ENCODE measurements around the gene ADTRP. TPM values are rescaled to one million over a fixed set of nuclear protein-coding genes. Genes with fewer than 3 reads are reported as not detected.

Gene ADTRP
- polyA plus RNA-seq, 3 donors = 1.7 to 3.1 (median 2.9) TPM

GRCh38 chr6:11756726-11757125 is 21.9 kb downstream of the ADTRP start:
- DNase-seq = no peak

DNA sequence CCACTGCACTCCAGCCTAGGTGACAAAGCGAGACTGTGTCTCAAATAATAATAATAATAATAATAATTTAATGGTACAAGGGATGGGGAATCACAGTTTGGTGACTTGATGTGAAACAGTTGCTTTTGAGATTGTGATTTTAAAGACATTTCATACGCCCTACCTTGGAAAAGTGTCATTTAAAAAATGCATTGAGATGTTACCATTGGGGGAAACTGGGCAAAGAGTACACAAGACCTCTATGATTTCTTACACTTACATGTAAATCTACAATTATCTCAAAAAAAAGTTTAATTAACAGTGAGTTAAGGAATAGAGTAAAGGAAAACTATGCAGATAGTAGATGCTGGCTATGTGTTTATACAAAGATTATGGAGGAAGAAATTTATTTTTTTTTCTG is 22.3 kb downstream of the ADTRP start:
- DNase-seq = no peak

GRCh38 chr6:11755725-11756124 is 22.9 kb downstream of the ADTRP start:
- no peak for DNase-seq

DNA sequence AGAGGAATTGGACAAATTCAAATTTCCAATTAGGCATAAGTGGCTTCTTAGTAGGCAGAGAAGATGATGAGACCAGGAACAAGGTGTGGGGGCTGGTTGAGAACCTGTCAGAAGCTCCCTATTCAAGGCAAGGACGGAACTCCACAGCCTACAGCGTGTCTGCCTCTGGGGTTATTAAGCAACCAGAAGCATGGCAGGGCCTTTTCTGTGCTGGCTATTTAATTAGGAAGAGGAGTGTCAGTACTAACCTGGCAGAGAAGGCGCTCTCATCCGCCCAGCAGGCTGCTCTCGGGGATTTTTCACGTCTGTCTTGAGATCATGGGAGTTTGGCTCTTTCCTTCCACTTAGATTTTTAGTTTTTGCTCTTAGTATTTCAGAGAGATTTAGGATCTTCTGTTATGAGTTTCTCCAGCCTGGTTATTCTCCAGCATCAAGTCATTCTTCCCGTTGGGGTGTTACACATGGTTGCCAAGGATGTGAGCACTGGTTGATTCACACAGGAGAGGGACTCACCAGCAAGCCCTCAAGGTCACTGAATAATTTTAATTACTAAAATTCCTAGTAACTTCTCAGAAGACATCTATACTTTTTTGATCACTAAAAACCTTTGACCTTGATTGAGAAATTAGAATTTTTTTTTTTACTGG is 23.9 kb downstream of the ADTRP start:
- no peak for DNase-seq

GRCh38 chr6:11753798-11754197 is 24.8 kb downstream of the ADTRP start:
- no peak for DNase-seq

- no peak for DNase-seq
Measured at GRCh38 chr6:11752360-11752759, 26.2 kb downstream of the ADTRP start.

GRCh38 chr6:11750682-11751081 is 27.9 kb downstream of the ADTRP start:
- no peak for DNase-seq

GRCh38 chr6:11748591-11749210 is 29.9 kb downstream of the ADTRP start:
- no peak for DNase-seq

DNA sequence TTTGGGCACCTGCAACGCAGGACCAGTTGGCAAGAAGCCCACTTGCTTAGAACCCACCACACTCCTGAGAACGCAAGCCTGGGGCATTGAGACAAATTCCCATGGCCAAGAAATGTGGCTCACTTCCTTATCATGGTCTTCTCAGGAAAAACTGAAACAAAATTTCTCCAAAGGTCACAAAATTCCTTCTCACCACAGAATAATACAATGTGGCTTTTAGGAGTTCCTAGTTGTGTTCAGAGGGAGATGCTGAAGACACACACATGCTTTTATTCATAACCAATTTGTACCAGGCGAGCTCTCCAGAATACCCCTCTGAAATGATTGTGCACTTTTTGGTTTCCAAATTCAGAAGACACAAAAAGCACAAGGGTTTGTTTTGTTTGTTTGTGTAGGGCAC is 31.6 kb downstream of the ADTRP start:
- no peak for DNase-seq

DNA sequence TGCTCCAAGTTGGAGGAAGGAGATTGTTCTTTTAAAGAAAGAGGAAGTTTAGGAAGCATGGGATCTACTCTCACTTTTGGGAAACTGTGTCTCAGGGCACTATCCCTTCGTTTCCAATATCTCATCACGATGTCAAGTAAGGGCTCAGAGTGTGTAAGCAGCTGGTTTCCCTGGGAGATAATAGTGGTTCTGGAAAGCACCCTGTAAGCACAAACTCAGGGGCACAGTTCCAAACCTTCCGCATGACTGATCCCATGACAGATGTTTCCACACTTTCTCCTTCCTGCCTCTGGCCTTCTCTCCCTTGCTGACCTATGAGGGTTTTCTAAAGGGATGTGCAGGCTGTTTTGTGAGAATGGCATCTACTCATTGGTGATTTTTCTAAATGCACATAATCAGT is 33.9 kb downstream of the ADTRP start:
- no peak for DNase-seq

- no peak for DNase-seq
Measured at GRCh38 chr6:11744101-11744500, 34.5 kb downstream of the ADTRP start.

DNA sequence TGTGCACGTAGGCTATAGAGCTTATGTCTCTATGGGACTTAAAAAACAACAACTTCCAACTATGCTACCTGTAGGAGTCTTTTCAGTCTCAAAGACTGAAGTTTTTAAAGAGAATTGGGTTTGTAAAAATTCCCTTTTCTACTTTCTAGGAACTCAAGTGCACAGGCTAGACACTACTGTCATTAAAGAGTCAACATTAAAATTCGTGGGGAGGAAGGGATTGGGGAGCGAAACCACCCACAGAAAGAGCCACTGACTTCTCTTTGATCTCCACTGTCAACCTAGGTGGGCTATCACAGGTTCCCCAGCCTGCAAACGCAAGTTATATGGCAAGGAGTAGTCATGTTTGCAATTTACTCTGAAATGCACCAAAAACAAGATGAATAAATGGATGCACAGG is 37.7 kb downstream of the ADTRP start:
- DNase-seq = no peak

- DNase-seq = peak; percentile 65
Measured at GRCh38 chr6:11738661-11739375, 39.8 kb downstream of the ADTRP start.

GRCh38 chr6:11738234-11738633 is 40.4 kb downstream of the ADTRP start:
- DNase-seq = no peak

DNA sequence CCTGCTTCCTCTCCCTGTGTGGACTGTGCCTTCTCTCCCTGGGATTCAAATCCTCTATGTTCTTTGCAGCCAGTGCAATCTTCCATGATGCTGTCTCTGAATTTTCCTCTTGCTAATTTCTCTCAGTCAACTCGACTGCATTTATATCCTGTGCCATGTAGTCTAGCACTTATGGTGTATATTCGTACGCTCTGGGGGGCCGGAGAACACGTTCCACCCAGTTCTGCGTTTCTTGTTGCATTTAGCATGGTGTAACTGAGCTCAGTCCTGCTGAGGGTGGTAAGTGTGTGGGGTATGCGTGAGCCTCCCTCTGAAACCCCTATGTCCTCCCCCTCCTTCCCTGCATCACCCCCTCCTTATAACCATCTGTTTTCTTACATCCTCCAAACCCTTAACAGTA is 42.0 kb downstream of the ADTRP start:
- no peak for DNase-seq

DNA sequence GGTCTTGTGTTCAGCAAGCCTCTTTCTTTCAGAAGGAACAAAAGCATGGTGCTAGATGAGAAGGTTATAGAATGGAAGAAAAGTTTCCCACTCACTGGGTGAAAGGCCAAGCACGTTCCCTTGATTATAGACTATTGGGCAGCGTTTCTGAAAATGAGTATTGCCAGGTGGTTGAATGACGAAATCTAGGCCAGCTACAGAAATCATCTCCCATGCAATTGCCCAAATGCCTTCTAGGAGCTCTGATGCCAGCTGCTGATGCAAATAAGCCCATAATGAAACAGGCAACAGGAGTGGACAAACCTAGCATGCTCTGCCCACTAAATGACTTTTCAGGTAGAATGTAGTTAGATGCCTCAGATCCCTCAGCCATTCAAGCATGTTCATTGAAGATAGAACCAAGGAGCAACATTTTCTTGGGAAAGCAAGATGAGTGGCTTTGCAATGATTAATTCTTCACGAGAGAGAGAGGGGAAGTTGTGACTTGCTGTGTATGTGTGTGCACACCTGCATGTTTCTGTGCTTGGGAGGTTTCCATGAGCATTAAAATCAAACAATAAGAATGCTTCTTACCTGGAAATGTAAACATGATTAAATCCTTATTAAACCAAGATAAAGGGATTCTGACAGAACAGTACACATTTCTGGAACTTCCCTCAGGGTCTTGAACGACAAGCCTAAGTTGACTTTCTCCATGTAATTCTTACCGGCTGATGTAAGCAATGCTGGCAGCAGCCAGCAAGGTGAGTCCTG is 43.6 kb downstream of the ADTRP start:
- DNase-seq = no peak

DNA sequence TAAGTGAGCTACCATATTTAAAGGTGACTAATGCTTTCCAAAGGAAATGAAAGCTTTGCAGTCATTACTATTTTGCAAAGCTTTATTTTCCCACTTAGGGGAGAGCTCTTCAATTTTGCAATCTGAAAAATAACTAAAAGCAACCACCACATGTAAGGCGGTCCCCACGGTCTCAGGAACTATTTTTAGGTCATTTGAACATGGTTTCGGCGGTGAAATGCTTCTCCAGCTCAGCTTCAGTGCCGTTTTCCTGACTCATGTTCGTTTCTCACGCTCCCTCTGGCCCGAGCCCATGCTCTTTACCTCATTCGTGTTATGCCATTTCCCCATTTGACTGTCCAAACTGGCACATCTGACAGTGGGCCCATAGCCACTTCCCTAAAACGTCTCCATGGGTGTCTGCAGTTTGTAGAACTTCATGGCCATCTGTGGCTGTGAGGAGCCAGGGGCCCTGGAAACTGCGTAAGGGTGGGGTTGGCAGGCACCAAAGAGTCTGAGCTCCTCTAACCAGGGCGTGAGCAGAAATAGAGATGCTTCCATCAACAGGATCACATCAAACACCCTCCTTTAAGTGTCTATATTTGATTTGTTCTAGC is 46.5 kb downstream of the ADTRP start:
- DNase-seq = no peak

GRCh38 chr6:11731423-11731822 is 47.2 kb downstream of the ADTRP start:
- DNase-seq = no peak

- no peak for DNase-seq
Measured at GRCh38 chr6:11730641-11731040, 48.0 kb downstream of the ADTRP start.

DNA sequence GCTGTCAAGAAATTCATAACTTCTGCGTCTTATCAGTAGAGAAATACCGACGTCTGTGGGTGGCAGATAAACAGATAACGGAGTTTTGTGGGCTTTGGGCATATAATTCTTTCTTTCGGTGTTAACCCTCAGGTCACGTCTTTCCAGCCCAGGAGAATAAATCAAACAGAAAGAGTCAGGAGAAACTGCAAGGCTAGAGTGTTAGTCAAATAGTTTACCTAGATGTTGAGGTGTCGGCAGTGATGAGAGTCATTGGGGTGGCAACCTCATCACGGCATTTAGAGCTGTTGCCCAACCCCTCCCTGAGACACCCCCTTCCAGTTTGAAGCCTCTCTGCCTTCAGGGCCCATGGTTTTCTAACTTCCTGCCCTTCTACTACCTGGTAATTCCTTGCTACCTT is 49.5 kb downstream of the ADTRP start:
- no peak for DNase-seq

DNA sequence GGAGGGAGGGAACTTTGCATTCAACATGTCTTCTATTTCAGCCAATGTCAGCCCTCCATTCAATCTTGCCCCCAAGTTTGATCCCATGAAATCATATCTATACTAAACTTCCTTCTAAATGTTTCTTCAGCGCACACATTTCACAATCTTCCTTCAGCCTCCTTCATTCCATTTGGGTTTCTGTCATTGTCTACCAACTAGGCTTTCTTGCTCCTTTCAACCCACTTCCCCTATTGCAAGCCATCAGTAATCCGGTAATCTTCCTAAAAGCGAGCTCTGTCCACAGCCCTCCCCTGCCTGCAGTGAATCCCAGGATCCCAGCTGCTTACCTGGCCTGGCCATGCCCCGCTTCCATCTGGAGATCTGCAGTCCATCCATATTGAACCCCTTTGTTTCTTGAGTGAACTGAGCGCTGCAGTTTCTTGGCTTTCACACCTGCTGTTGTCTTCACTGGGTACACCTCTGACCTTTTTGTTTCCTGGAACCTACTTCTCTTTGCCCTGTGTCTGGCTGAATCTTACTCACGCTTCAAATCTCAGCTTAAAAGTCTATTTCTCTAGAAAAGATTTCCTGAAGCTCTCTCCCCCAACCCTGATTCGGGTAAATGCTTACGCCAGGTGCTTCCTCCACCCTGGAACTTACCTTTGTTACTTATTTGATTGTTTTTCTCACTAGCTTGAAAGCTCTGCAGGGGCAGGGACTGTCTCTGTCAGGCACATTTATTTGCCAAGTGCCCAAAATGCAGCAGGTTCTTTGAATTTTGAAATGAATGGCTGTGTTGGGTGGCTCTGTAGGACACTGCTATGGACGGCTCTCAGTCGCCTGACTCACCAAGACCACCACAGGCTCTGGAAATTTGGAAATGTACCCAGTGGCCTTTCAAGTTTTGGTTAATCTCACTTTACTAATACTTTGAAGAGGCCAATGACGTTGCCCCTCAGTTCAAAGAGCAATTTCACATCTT is 50.3 kb downstream of the ADTRP start:
- no peak for DNase-seq
